Subcutaneous adipose tissue (tissue), 4 donors: ENCODE data around the gene OTX2. TPM values are rescaled to one million over a fixed set of nuclear protein-coding genes. Genes with fewer than 3 reads are reported as not detected.

Source experiments
- small RNA-seq: library from RNA; depleted of rRNA; stranded (forward); fragments of <200 nt; gene quantifications from one replicate; pipeline ENCODE3, GENCODE V24; 2016
- total RNA-seq, 4 donors: library from RNA; depleted of rRNA; stranded (reverse); fragments of >200 nt; gene quantifications; one replicate each; pipeline ENCODE4 v1.1.0, GENCODE V29; 2016
- TF ChIP-seq, protein P1 (sequence below): fragments of 450-650 bp; IDR thresholded peaks from one replicate; pipeline ENCODE4 v1.5.1; 2016; ENCODE audit warnings: low read depth, mild to moderate bottlenecking, control low read depth, antibody characterized with exemption, moderate library complexity

OTX2 gene
- total RNA-seq, 4 donors from 2014 or later: not detected

DNA sequence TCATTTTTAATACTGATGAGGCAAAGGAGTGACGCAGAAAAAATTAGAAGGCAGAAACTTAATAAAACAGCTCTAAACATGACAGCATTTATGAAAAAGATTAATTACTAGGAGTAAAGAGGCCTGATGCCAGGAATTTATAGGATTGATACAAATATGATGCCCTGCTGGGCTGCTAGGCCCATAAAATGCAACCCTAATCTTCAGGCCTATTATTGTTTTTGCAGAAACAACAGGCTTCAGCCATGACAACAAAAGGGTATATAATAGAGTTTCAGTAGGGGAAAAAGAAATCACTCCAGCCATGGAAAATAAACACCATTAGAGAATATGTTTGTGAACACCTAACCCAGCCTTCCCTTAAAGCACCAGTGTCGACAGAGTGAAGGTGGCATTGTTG is 50.6 kb downstream of the OTX2 start:
- TF ChIP-seq, protein P1, sequence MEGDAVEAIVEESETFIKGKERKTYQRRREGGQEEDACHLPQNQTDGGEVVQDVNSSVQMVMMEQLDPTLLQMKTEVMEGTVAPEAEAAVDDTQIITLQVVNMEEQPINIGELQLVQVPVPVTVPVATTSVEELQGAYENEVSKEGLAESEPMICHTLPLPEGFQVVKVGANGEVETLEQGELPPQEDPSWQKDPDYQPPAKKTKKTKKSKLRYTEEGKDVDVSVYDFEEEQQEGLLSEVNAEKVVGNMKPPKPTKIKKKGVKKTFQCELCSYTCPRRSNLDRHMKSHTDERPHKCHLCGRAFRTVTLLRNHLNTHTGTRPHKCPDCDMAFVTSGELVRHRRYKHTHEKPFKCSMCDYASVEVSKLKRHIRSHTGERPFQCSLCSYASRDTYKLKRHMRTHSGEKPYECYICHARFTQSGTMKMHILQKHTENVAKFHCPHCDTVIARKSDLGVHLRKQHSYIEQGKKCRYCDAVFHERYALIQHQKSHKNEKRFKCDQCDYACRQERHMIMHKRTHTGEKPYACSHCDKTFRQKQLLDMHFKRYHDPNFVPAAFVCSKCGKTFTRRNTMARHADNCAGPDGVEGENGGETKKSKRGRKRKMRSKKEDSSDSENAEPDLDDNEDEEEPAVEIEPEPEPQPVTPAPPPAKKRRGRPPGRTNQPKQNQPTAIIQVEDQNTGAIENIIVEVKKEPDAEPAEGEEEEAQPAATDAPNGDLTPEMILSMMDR: no peak

DNA sequence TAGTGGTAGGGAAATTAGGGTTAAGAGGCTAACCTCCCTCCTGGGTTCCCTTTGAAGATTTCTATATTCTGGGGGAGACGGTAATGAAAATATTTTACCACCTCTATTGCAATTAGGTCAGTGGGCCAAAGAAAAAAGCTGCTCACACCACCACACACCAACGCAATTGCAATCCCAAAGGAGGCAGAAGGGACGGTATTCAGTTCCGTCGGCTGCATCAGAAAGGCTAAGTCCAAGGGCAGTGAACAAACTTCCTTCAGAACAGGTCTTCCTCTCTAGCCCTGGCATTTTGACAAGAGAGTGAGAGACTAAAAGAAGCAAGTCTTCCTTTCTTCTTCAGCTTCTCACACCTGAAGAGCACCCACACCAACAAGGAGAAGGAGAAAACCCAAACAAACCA is 51.2 kb downstream of the OTX2 start:
- TF ChIP-seq, protein P1: no peak

DNA sequence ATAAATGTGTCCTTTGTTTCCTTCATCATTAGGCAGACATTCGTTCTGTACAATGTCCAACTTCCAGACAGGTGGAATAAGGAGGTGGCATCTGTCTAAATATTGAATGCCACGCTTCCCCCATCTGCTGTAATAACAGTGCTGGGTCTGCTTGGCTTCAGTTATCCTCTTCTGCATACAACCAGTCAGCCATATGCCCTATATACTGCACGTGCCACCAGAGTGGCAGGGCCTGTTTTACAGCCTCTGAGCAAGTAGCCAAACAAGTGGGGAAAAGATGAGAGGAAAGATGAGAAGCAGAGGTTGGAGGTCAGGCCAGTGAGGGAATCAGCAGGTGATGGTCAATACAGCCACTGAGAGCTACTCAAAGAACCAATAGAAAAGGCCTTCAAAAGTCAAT is 55.4 kb downstream of the OTX2 start:
- TF ChIP-seq, protein P1: no peak

DNA sequence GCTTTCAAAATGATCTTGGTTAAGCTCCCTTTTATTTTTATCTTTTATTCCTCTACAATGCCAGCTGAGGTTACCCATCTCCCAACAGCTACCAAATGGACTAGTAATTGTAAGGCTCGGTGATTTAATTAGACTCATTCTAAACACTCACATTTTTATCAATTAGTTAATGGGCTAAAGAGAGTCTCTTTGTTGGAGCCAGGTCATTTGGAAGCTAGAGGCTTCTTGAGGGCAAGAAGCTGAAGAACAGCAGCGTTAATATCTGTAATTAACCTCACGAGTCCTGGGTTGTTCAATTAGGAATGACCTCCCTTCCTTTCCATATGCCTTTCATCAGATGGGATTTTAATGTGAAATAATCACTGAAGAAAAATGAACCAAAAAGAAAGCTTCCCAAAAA is 56.9 kb downstream of the OTX2 start:
- TF ChIP-seq, protein P1: no peak

DNA sequence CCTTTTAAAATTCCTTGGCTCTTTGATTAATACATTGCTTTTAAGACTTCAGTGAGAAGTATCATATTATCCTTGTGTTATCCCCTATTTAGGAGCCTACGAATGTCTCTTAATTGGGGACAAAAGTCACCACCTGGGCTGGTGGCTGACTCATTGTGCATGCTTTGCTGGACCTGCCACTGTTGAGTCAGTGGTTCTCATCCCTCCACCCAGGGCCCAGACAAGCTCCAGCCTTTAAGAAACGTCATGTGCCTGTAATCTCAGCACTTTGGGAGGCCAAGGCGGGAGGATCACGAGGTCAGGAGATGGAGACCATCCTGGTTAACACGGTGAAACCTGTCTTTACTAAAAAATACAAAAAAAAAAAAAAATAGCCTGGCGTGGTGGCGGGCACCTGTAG is 57.9 kb downstream of the OTX2 start:
- TF ChIP-seq, protein P1: no peak

DNA sequence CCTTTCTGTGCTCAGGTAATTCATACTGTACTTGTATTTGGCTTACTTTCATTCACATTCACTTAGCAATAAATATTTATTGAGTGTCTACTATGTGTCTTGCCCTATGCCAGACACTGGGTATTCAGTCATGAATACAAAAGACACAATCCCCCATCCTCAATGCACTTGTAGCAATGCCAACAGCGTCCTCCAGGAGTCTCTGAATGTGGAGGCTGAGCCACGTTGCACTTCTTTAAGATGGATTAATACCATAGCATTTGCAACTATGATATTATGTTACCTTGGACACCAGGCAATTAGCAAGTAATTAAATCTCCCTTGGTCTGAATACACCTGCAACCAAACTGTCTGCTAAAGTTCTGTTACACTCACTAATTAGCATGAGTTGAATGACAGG is 58.8 kb downstream of the OTX2 start:
- TF ChIP-seq, protein P1: no peak

Small RNA genes within 50 kb of the gene (small RNA-seq; reads per million reads assigned to genes)
- gene RN7SL461P (not detected), gene RNU6-1204P (not detected)

Other genes with a start within 250 kb of the OTX2 start
- 10 to 100 TPM; 13.6 to 25.8 (median 18.0) TPM for gene TMEM260, start 230.7 kb downstream of the OTX2 start, total RNA-seq